Suppressor macrophage treated with lipopolysaccharide for 4 hours (primary cell): ENCODE data around the gene TRAIP.
"Not testable (repeated sequence)": the region's sequence is repeated elsewhere in the genome, so short reads cannot be mapped to it uniquely, and the experiment has no call there.

Source experiments
- DNase-seq: peaks from one replicate; pipeline ENCODE4 v3.0.0-alpha.2; 2020

The TRAIP gene

DNA sequence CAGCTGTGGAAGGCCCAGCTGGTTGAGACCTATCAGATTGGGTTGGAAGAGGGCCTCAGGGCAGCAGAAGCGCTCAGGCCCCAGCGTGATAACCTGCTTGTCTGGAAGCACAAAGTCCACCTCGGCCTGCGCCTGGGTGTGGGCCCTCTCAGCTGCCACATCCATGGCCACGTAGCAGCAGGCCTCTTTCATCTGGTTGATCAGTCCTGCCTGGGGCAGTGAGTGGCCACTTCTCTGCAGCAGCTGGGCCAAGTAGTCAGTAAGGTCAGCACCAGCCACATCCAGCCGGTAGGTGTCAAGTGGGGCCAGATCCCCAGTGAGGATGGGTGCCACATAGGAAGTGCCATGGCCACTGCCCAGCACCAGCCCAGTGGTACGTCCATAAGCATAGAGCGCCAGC is 17.3 kb upstream of the TRAIP start:
- no peak for DNase-seq

DNA sequence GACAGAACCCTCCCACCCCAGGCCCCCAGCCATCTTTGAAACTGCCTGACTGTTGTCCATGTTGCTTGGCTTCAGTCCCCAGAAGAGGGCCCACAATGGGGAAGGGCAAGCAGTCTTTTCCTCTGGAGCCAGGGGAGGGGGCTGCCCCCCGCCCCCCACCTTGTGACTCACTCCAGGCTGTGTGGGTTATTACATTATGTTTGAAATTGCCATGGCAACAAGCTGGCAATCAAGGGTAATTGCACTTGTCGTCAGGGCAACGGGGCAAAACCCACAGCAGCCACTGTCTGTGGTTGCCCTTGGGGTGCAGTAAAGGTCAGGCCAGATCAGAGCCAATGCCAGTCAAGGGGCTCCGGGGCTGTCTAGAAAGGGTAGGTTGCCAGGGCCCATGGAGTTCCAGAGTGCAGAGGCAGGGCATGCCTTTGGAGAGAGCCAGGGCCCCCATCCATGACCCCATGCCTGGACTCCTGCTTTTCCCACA is 16.5 kb upstream of the TRAIP start:
- DNase-seq: no peak

DNA sequence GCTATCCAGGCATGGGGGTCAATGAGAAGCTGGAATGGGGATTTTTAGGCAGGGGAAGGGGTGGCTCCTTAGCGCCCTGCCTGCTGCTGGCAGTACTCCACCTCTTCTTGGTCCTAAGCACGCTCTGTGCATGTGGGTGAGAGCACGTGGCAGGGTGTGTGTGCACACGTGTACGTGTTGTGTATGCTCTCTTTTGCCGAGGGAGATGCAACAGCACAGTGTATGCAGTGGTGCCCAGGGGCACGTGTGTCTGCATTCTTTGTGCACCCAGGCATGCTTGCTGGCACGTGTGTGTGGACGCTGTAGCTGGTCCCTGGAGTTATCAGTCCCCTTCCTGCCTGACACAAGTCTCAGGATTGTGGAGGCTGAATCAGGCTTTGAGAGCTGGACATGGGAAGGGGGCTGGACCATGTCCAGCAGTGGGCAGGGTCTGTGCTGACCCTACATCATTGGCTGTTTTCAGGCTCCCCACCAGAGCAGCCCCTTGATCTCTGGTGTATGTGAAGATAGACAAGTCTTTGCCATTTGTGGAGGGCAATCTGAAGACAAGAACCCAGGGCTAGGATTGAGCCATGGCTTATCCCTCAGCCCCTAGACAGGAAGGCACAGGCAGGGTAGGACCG is 15.3 kb upstream of the TRAIP start:
- DNase-seq: no peak

DNA sequence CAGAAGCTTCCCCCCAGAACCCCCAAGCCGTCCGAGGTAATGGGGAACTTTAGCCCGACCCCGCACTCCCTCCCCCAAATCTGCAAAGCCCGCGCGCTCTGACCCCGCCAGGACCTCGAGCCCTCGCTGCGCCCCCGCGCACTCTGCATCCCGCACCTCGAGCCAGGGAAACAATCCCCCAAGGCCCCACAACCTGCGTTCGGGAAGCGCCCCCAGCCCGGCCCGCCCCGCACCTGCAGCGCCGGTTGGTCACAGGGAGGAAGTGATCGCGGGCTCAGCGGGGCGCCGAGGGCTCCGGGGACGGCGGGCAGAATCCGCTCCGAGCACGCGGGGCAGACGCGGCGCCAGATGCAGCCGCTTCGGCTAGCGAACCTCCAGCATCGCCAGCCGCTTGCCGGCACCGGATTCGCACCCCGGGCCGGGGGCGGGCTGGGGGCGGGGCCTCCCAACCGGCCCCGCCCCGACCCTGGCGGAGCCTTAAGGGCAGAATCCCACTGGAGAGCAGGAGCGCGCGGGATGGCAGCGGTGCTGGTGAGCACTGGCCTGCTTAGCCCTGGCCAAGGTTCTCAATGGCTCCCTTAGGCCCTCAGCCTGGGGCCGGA is 13.3 kb upstream of the TRAIP start, which contains the start of gene CAMKV:
Gene CAMKV (minus strand): TSS at position 382 of the 602 bp plus-strand sequence. CDS start 7,518 bp downstream, outside the sequence.
- peak; percentile 10 for DNase-seq

DNA sequence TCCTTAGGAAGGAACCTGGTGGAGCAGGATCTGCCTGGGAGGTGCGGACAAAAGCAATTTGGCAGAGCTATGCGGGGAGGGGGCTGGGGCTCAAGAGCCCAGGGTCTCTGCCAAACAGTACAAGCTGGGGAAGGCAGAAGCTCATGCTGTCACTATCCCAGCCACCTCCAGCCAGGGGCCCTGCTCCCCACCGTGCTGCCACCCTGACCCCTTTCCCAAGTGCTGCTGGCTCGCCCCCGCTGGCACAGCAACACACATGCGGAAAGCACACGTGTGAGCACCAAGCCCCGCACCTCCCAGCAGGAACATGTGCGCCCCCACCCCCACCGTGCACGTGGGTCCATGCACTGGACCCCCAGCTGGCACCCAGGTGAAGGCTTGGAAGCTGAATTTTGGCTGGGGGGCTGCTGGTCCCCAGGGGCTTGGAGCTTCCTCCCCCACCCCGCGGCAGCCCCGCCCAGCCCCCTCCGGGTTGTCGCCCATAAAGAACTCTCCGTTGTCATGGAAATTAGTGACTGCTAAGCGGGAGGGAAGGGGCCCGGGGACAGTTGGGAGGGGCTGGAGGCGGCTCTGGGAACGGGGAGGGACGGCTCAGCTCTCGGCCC is 12.6 kb upstream of the TRAIP start:
- no peak for DNase-seq

DNA sequence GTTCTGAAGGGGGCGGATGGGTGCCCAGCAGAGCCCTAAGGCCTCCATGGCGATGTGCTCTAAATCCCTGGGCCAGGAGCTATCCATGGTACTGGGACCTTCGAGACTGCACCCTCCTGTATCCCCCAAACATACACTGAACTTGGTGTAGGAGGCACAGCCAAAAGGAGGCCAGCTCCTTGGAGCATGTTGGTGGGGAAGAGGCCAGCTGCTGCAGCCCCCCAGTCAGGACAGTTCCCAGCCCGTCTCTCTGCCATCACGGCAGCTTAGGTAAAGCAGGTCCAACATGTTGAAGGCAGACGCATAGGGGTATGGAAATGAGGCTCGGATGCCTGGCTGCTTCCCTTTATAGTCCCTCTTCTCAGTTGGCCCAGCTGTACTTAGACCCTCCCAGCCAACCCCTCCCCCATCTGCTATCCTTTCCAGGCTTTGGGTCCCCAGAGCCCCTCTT is 11.5 kb upstream of the TRAIP start:
- DNase-seq: peak; percentile 13

DNA sequence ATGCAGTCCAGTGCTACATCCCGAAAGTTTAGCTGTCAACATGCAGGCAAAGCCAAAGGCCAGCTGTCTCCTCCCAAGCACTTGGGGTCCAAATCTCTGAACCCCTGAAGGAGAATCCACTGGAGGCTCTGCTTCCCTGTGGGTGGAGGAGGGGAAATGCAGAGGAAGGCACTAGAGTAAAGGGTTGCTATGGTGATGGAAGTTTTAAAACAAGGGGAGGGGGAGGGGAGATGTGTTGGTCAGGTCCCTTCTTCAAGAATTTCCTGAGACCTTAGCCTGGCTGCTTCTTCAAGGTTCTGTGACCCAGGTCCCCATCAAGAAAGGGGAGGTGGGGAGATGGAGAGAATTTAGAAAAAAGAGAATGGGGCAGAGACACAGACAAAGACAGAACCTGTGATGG is 11.0 kb upstream of the TRAIP start:
- DNase-seq: no peak

DNA sequence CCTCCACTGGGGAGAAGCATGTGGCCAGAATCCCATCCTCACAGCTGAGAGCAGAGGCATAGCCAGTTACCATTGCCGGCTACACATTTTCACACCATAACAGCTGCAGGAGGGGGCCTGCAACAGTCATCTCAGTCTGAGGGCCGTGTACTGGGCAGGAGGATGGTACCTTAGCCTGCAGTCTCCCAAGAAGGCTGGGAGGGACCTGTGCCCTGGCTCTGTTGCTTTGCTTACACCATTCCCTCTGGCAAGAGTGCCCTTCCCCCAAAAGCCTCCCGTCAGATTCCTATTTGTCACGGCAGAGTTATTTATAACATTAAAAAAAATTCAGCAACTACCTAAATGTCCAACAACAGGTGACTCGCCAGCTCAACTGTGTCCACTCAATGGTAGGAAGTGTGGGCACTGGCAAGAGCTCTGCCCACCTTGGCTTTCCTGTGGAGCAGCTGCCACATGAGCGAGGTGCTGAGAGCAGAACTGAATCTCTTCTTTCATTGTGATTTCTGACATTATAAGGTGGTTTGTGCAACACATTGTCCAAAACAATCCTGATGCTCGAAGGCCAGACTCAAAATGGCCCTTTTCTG is 8.9 kb upstream of the TRAIP start:
- DNase-seq: no peak

DNA sequence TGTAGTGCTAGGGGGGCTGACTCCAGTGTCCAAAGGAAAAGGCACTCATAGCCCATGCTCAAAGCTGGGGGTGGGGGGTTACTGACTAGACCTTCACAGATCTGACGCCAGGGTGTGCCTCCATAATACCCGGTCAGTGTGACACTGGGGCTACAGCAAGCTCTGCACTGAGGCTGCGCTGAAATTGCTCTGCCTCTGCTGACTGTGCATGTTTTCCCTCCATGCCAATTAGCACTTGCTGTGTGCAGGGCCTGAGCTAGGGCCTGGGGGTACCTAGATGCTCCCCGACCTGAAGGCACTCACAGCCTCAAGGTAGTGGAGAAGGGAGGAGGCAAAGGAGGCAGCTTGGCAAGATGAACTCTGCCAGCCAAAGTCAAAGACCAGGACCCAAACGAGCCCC is 8.1 kb upstream of the TRAIP start:
- DNase-seq: no peak

DNA sequence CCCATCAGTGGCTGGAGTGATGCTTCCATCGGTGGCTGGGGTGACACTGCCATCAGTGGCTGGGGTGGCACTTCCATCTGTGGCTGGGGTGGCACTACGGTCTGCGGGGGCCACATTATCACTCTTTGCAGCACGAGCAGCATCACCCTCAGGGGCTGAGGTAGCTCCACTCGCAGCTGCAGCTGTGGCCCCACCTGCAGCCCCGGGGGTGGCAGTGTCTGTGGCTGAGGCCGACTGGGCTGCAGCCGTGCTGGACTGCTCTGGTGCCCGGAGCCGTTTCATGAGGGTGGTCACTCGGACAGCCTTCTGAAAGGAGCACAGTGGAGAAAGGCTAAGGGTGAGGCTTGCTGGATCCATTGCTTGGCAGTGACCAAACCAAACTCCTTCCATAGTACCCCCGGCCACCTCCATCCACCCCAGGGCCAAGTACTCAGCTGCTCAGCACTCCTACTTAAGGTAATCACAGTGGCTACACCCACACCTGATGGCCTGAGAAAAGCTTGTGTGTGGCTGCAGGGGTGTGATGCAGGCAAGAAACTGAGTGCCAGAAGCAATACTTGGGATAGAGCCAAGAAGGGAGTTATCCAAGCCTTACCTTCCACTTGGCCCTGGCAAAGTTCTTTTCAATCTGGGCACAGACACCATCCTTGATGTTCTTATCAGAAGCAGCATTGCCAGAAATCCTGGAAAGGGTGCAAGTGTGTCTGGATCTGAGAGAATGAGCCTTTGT is 3.4 kb upstream of the TRAIP start:
- no peak for DNase-seq

DNA sequence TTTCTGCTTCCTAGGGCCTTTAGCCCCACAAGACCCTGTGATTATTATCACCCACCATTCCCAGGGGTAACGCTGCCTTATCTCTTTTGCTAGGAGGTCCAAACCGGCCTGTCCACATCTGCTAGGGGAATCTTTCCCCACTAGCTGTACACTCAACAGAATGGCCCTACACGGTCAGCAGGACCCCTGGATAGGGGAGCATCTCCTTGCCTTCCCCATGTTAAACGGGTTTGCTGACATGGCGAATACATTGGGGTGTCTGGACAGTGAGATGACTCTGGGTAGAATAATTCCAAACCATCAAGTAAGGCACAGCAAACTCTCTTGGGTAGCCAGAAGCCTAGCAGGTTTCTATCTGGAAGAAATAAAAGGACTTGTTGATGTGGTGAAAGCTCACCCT is 702 bp downstream of the TRAIP start:
- DNase-seq: no peak

DNA sequence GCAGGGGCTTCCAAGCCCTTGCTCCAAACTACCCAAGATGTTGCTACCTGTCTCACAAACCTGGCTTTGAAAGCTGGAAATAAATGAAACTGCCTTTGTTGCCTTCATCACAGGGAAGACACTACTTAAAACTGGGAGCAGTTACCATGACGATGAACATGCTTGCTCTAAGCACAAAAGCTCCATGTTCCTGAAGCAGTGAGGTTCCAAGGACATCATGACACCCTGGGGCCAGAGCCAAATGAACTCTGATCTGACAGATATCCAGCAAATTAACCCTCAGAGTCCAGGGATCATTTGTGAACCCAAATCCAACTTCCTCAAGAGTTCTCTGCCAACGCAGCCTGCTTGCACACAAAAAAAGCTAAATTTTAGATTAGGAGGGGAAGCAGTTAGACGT is 10.7 kb downstream of the TRAIP start:
- no peak for DNase-seq

DNA sequence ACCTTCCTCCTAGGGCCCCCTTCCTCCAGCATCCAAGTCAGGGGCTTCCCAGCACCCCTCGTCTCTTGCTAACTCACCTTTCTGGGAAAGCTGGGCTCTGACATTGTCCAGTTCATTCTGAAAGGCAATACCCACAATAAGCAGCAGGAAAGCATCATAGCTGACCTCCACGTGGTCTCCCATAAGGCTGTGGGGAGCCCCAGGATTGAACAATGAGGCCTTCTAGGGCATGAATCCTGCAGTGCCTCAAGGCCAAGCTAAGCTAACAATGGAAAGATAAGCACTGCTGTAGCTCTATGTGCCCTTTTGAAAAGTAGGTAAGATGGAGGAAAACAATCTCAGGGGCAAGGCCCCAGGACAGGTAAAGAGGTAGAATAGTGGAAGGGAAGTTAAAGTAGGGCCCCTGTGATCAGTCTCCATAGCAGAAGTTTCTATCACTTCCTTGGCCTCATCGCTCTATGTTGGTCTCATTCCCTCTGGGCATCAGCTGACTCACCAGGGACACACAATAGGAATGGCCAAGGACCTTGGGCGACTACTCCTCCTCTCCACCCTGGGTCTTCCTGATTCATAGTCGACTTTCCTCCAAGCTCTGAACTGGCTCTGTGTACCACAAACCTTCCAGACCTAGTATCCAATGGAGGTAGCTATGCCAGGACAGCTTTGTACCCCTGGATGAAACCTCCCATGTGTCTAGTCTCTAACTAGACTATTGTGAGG is 11.7 kb downstream of the TRAIP start:
- DNase-seq: no peak

DNA sequence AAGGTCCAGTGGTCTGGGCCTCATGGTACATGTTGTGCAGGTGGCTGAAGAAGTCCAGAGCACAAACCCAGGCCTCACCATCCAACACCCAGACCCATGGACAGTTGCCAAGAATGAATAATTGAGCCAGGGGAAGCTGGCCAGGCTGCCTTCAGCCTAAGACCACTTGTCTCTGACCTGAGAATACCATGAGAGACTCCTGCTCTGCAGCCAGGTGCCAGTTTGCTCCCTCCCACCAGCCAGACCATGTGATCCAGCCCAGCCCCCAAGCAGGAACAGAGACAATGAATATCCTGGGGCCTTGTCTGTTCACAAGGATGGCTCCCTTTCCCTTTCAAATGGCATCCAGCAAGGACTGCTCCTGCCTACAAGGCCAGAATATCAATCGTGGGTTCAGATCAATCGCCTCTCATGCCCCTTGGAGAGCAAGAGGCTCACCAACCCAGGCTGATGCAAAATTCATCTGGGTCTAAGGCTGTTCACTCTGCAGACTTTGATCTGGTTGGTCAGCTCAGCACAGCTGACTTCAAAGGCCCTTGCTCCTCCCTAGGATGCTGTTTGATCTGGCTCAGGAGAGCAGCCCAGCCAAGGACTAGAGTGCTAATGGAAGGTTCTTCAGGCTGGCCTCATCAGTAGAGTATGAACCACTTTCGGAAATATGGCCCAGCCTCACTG is 13.4 kb downstream of the TRAIP start:
- DNase-seq: no peak

DNA sequence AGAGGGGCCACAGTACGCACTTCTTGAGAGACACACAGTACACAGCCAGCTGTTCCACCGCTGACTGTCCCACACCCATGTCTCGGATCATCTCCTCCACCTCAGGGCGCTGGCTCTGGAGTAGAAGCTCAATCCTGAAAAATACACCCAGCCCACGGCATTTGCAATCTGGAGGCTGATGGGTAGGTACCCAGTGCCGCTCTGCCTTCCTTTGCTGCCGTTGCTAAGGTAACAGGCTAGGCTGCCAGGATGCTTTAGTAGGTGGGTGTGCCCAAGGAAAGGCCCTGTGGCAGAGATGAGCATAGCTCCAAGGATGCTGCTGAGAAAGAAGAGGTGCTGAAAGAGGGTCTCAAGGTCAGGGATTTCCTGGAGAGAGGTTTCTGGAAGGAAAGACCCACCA is 14.6 kb downstream of the TRAIP start:
- DNase-seq: no peak

DNA sequence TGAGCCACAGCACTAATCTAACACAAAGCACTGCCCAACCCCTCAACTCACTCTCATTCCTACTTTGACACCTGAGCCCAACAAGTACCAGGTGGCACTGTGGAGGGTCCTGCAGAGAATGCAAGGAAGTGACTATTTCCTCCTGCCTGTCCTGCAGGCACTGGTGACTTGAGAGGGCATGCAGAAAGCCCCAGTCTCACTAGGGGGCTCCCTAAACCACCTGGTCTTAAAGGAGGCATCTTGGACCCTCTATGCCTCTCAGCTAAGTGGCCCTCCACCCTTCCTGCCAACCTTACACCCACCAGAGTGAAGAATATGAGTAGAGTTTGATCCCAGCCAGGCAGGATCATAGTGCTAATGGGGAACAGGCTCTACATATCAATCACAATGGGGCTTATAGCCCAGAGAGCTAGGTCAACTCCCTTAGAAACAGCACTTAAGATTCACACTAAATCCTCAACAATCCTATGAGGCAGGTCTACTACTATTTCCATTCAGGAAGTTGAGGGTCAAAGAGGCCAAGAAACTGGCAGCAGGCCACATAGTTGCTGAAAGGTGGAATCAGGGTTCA is 15.2 kb downstream of the TRAIP start:
- no peak for DNase-seq

DNA sequence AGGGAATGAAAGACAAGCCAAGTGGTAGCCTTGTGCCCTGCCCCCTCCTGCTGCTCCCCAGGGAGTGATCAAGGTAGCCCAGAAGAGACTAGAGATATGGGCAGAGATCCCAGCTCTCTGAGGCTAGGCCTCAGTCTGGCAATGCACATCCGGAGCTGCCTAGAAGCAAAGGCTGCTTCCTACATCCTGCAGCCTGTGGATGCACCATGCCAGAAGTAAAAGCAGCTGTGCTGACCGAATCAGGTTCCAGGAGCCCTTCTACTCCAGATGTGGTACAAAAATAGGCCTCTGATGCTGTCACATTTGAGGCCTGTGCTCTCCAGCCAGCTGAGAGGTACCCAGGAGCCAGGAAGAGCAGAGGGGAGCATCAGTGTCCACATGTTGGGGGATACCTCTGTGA is 16.0 kb downstream of the TRAIP start:
- DNase-seq: no peak

DNA sequence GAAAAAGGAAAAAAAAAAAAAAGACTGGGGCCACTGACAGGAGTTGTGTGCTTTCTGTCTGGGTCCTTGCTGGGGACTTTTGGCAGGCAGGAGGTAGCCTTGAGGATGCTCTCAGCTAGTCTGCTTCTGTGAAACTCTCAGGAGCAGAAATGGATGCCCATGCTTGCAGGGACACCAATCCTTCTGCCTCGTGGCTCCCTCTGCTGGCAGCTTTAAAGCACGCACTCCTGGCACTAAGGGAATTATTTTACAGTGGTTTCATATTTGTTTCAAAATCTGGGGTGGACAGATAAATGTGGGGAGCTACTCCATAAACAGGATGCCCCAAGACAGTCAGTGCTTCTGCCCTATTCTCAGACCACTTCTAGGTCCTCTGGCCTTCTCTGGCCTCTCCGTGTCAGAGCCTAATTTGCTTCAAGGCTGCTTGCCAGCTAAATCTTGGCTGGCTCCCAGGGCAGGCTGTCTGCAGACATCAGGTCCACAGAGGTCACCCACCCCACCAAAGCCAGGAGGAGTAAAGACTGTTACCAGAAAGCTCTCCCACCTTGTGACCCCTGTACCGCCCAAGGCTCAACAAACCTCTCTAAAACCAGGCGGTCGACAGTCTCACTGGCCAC is 17.1 kb downstream of the TRAIP start:
- DNase-seq: peak; percentile 88

DNA sequence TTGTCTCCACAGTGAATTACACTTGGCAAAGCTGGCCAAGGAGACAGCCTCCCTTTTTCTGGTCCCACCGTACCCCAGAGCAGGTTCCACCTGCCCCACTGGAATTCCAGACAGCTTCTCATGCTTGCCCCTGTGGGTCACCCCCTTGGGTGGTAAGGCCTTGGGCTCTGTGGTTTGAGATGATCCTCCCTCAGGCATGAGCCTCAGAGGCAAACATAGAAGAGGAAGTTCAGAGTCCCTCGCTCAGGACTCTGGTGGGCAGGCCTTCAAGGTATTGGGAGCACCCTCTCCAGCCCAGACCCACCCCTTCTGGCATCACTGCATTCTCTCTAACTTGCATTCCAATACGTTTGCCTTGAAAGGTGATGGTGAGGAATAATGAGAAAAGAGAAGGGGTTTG is 25.0 kb downstream of the TRAIP start:
- DNase-seq: no peak

DNA sequence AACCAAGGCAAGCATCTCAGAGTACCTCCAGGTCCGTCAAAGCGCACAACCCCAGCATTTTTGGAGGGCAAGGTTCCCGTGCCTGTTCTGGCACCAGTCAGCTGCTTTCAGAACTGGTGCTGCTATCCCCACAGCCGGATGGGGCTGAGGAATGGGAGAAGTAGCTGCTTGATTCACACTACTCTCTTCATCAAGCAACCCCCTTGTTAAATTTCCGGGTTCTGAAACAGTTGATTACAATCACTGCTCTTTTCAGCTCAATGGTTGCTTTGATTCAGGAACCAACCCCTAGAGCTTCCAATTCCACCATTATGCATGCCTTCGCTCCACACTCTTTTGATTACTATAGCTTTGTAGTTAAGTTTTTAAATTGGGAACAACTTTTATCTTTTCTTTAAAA is 30.3 kb downstream of the TRAIP start:
- no peak for DNase-seq

DNA sequence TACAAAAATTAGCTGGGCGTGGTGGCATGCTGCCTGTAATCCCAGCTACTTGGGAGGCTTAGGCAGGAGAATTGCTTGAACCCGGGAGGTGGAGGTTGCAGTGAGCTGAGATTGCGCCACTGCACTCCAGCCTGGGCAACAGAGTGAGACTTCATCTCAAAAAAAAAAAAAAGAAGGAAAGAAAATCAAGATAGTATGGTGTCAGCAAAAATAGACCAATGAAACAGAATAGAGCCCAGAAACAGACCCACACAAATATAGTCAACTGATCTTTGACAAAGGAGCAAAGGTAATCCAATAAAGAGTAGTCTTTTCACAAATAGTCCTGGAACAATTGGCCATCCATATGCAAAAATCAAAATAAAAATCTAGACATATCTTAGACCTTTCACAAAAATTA is 33.2 kb downstream of the TRAIP start:
- not testable (repeated sequence) for DNase-seq
